HEK293 (cell line): Measurements from ENCODE around the gene CCDC40.

Source experiments
- BCL11A ChIP-seq: fragments of 450-650 bp; formaldehyde crosslinking; IDR thresholded peaks from 2 replicates; pipeline ENCODE4 v1.5.1; 2016; ENCODE audit warnings: low read depth, missing biosample characterization, missing genetic modification characterization
- HIC1 ChIP-seq: fragments of 450-650 bp; formaldehyde crosslinking; IDR thresholded peaks from 2 replicates; pipeline ENCODE4 v1.5.1; 2016; ENCODE audit warnings: missing biosample characterization, missing genetic modification characterization
- HOXD13 ChIP-seq: sonication (generic); formaldehyde crosslinking; IDR thresholded peaks from 2 replicates; pipeline ENCODE4 v1.8.0; 2022; ENCODE audit warnings: missing genetic modification reagents, borderline replicate concordance
- KLF16 ChIP-seq: fragments of 450-650 bp; formaldehyde crosslinking; IDR thresholded peaks from 2 replicates; pipeline ENCODE4 v1.5.1; 2017; ENCODE audit warnings: missing biosample characterization, missing genetic modification characterization
- MYNN ChIP-seq: fragments of 450-650 bp; formaldehyde crosslinking; IDR thresholded peaks from 2 replicates; pipeline ENCODE4 v1.5.1; 2016; ENCODE audit warnings: missing biosample characterization, missing genetic modification characterization, borderline replicate concordance
- ZBTB10 ChIP-seq: fragments of 450-650 bp; formaldehyde crosslinking; IDR thresholded peaks from 2 replicates; pipeline ENCODE4 v1.5.1; 2016; ENCODE audit warnings: missing biosample characterization, missing genetic modification characterization
- ZBTB11 ChIP-seq: fragments of 450-650 bp; formaldehyde crosslinking; conservative IDR thresholded peaks from 2 replicates; pipeline ENCODE4 v1.5.1; 2016; ENCODE audit warnings: low read depth, missing biosample characterization, missing genetic modification characterization
- ZBTB48 ChIP-seq: fragments of 450-650 bp; formaldehyde crosslinking; IDR thresholded peaks from 2 replicates; pipeline ENCODE4 v1.5.1; 2016; ENCODE audit warnings: missing biosample characterization, missing genetic modification characterization
- ZBTB7A ChIP-seq: fragments of 450-650 bp; formaldehyde crosslinking; IDR thresholded peaks from 2 replicates; pipeline ENCODE4 v1.5.1; 2016; ENCODE audit warnings: low read depth, missing biosample characterization, missing genetic modification characterization
- ZEB2 ChIP-seq: fragments of 450-650 bp; formaldehyde crosslinking; IDR thresholded peaks from 2 replicates; pipeline ENCODE4 v1.5.1; 2016; ENCODE audit warnings: missing biosample characterization, missing genetic modification characterization
- ZFP37 ChIP-seq: fragments of 450-650 bp; formaldehyde crosslinking; IDR thresholded peaks from 2 replicates; pipeline ENCODE4 v1.5.1; 2016; ENCODE audit warnings: missing biosample characterization, missing genetic modification characterization
- ZNF169 ChIP-seq: fragments of 450-650 bp; formaldehyde crosslinking; IDR thresholded peaks from 2 replicates; pipeline ENCODE4 v1.5.1; 2016; ENCODE audit warnings: missing biosample characterization, missing genetic modification characterization
- ZNF214 ChIP-seq: fragments of 450-650 bp; formaldehyde crosslinking; IDR thresholded peaks from 2 replicates; pipeline ENCODE4 v1.5.1; 2017; ENCODE audit warnings: missing biosample characterization, mild to moderate bottlenecking, missing genetic modification characterization, borderline replicate concordance
- ZNF26 ChIP-seq: fragments of 450-650 bp; formaldehyde crosslinking; IDR thresholded peaks from 2 replicates; pipeline ENCODE4 v1.5.1; 2016; ENCODE audit warnings: missing biosample characterization, missing genetic modification characterization
- ZNF350 ChIP-seq: fragments of 450-650 bp; formaldehyde crosslinking; IDR thresholded peaks from 2 replicates; pipeline ENCODE4 v1.5.0; 2017; ENCODE audit warnings: missing biosample characterization, mild to moderate bottlenecking, missing genetic modification characterization
- ZNF398 ChIP-seq: fragments of 450-650 bp; formaldehyde crosslinking; IDR thresholded peaks from 2 replicates; pipeline ENCODE4 v1.5.1; 2017; ENCODE audit warnings: missing biosample characterization, missing genetic modification characterization
- ZNF423 ChIP-seq: fragments of 450-650 bp; formaldehyde crosslinking; IDR thresholded peaks from 2 replicates; pipeline ENCODE4 v1.5.1; 2016; ENCODE audit warnings: missing biosample characterization, missing genetic modification characterization
- ZNF449 ChIP-seq: fragments of 450-650 bp; formaldehyde crosslinking; IDR thresholded peaks from 2 replicates; pipeline ENCODE4 v1.5.1; 2017; ENCODE audit warnings: missing biosample characterization, mild to moderate bottlenecking, missing genetic modification characterization, moderate library complexity
- ZNF549 ChIP-seq: fragments of 450-650 bp; IDR thresholded peaks from 2 replicates; pipeline ENCODE4 v1.5.1; 2018; ENCODE audit warnings: missing biosample characterization, missing genetic modification characterization, mild to moderate bottlenecking, inconsistent platforms, moderate library complexity
- ZNF571 ChIP-seq: fragments of 450-650 bp; formaldehyde crosslinking; IDR thresholded peaks from 2 replicates; pipeline ENCODE4 v1.5.0; 2017; ENCODE audit warnings: missing biosample characterization, missing genetic modification characterization
- ZNF585B ChIP-seq: fragments of 450-650 bp; formaldehyde crosslinking; IDR thresholded peaks from 2 replicates; pipeline ENCODE4 v1.5.1; 2016; ENCODE audit warnings: missing biosample characterization, missing genetic modification characterization
- ZNF596 ChIP-seq: fragments of 450-650 bp; IDR thresholded peaks from 2 replicates; pipeline ENCODE4 v1.5.0; 2018; ENCODE audit warnings: missing biosample characterization, mild to moderate bottlenecking, missing genetic modification characterization, moderate library complexity
- ZNF830 ChIP-seq: fragments of 450-650 bp; IDR thresholded peaks from 2 replicates; pipeline ENCODE4 v1.5.0; 2018; ENCODE audit warnings: missing biosample characterization, missing genetic modification characterization, low read depth, mild to moderate bottlenecking, moderate library complexity
- ZSCAN5A ChIP-seq: fragments of 450-650 bp; formaldehyde crosslinking; IDR thresholded peaks from 2 replicates; pipeline ENCODE4 v1.5.1; 2016; ENCODE audit warnings: missing biosample characterization, missing genetic modification characterization

CCDC40 gene

GRCh38 chr17:80036715-80037477, 454 bp downstream of the CCDC40 start (continued):
- no peak for TF ChIP-seq KLF16
- no peak for TF ChIP-seq ZNF571
- TF ChIP-seq ZNF350 (tag by site-specific recombination), result no peak
- TF ChIP-seq ZBTB48, result peak; percentile 95
- TF ChIP-seq ZNF449, result no peak
- peak; percentile 75; the same call in 1 of the 2 replicates for TF ChIP-seq ZBTB7A (tag by site-specific recombination)
- no peak for TF ChIP-seq ZFP37 (tag by site-specific recombination)
- no peak for TF ChIP-seq ZNF585B (tag by site-specific recombination)
- TF ChIP-seq HOXD13 (CRISPR knock-in tag), result no peak
- TF ChIP-seq ZNF830, result no peak
- TF ChIP-seq ZNF549, result no peak
- TF ChIP-seq ZEB2 (tag by site-specific recombination), result peak; percentile 83
- no peak for TF ChIP-seq ZNF423 (tag by site-specific recombination)
- TF ChIP-seq ZNF169, result no peak
- no peak for TF ChIP-seq ZBTB10 (tag by site-specific recombination)
- TF ChIP-seq ZNF214 (tag by site-specific recombination), result no peak
- peak; percentile 53; the same call in 1 of the 2 replicates for TF ChIP-seq ZBTB11 (tag by site-specific recombination)
- peak; percentile 84 for TF ChIP-seq MYNN (tag by site-specific recombination)
- no peak for TF ChIP-seq HIC1 (tag by site-specific recombination)
- no peak for TF ChIP-seq ZNF596
- no peak for TF ChIP-seq ZSCAN5A (tag by site-specific recombination)
- TF ChIP-seq ZNF26 (tag by site-specific recombination), result no peak
- TF ChIP-seq ZNF398 (tag by site-specific recombination), result peak; percentile 96
- 0 out of 2 replicates have a peak, but pooled peaks have one; percentile 70 for TF ChIP-seq BCL11A (tag by site-specific recombination)
